Astrocyte of the hippocampus (primary cell): ENCODE results near the gene KCNK10.

ENCODE experiments used
- DNase-seq: peaks from one replicate; pipeline ENCODE4 v3.0.0; 2011; ENCODE audit warnings: low read depth, low spot score

Gene KCNK10

GRCh38 chr14:88185843-88186242 lies 137.2 kb downstream of the KCNK10 start:
- DNase-seq: no peak

GRCh38 chr14:88184956-88185355 lies 138.1 kb downstream of the KCNK10 start:
- DNase-seq: no peak

DNA sequence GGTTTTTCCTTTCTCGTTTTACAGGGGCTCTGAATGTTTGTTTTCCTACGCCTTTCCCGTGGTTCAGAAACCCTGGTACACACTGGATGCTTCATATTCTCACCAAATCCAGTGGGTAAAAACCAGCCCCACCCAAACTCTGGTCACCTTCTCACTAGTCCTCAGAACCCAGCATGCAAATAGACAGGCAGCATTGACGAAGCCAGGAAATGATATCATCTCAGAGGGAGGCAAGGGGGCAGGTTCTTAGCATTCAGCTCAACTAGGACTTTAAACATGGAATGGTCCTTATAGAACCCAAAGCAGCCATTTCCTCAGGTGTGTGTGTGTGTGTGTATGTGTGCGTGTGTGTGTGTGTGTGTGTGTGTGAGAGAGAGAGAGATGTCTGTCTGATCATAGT lies 142.0 kb downstream of the KCNK10 start:
- peak; percentile 5 for DNase-seq

DNA sequence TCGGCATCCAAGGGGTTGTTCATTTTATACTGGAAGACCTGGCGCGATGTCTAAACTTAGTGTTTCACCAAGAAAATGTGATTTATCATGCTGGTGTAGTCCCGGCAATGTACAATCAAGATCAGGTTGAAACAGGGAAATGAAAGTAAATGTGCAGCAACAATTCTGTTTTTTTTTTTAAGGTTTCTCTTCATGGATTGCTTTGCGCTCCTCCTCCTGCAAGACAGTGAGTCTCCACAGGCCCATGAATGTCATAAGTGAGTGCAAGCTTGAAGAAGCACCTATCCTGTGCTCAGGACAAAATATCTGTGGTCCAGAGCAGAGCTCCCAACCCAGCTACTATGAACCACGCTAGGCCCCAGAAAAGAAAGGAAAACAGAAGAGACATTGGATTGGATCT lies 143.4 kb downstream of the KCNK10 start:
- DNase-seq: no peak

GRCh38 chr14:88170333-88170732 lies 152.7 kb downstream of the KCNK10 start:
- no peak for DNase-seq

GRCh38 chr14:88168498-88169165 lies 154.4 kb downstream of the KCNK10 start:
- peak; percentile 17 for DNase-seq

GRCh38 chr14:88168025-88168424 lies 155.0 kb downstream of the KCNK10 start:
- no peak for DNase-seq

- DNase-seq: peak; percentile 17
Observed at GRCh38 chr14:88166616-88167015, 156.5 kb downstream of the KCNK10 start.

DNA sequence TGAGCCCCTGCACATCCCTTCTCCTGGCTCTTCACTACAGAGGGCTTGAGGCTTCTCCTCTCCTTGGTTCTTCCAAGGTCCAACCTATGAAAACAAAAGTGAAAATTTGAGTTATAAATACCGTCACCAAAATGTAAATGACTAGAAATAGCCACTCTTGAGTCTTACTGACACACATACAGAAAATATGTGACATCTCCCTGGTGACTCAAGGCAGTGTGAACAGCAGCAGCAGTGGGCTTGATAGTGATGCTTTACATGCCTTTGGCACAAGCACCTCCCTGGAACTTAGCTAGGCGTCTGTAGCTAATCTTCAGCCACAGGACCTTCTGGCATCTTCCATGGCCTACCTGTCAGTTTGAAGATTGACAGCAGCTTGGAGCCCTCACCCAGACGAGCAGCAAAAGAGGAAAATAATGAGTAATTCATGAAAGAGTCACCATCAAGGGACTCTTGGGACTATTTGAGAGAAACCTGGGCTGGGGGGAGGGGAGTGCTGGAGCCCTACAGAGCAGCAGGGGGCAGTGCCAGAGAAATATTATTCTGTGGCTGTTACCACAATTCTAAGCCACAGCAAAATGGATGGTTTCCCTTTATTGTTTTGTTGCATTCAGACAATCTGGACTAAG lies 158.0 kb downstream of the KCNK10 start:
- no peak for DNase-seq

GRCh38 chr14:88163731-88164255 lies 159.3 kb downstream of the KCNK10 start:
- no peak for DNase-seq

DNA sequence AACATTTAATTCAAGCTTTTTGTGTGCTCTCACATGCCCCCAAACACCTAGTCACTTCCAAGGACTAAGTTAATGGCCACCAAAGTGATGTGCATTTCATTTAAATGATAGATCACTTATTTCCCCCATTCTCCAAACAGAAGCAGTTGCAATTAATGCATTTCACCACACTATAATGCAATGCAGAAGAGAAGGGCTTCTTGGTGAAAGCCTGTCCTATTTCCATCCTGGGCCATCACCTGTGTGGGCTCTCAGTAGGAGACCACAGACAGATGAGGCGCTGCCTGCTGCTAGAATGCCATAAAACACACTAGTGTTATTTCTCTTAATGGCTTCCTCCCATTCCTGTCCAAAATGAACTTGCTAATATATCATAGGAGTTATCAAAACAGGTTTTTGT lies 166.9 kb downstream of the KCNK10 start:
- no peak for DNase-seq

DNA sequence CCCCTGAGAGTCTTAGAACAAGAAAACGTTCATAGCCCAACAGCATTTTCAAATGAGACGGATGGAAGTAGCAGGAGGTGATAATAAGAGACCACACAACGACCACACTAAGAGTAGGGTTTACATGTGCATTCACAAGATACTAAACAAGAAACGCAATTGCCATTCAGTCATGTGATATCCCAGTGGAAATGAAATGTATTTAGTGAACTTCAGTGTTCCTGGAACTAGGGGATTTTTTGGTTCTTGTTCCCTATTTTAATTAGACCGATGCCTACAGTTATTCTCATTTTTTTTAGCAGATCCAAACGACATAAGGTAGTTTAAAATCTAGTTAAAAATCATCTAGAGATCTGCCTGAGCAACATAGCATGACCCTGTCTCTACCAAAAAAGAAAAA lies 168.1 kb downstream of the KCNK10 start:
- DNase-seq: no peak

- DNase-seq: no peak
Observed at GRCh38 chr14:88154321-88154720, 168.7 kb downstream of the KCNK10 start.

DNA sequence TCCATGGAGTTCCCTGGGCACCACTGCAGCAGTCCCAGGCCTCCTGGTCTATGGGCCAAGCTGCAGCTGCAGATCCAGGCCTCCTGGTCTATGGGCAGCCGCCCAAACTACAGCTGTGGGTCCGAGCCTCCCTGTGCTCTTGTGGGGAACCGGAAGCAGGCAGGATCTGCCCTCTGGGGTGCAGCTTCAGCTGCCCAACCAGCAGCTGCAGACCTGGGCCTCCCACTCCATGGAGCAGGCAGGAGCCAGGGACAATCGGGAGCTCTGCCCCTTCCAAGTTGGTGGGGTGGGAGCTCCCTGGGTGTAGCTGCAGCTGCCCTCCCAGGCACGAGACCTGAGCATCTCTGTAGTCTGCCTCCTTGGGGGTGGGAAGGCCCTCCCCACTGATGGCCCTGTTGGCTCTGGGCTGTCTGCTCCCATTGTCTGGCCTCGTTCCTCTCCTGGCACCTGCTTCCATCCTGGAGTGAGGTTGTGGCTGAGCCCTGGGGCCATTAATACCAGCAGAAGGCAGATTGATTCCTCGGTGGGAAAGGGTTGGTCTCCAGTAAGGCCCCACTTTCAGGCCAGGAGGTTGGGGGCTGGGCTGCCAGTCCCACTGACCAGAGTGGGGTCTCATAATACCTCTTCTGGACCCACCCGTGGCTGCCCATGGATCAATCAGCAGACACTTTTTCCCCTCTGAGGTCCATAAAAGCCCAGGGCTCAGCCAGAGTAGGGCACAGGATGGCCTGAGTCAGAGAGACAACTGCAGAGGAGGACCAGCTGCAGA lies 176.0 kb downstream of the KCNK10 start:
- no peak for DNase-seq

GRCh38 chr14:88143810-88144209 lies 179.3 kb downstream of the KCNK10 start:
- DNase-seq: no peak

GRCh38 chr14:88142997-88143396 lies 180.1 kb downstream of the KCNK10 start:
- DNase-seq: no peak

DNA sequence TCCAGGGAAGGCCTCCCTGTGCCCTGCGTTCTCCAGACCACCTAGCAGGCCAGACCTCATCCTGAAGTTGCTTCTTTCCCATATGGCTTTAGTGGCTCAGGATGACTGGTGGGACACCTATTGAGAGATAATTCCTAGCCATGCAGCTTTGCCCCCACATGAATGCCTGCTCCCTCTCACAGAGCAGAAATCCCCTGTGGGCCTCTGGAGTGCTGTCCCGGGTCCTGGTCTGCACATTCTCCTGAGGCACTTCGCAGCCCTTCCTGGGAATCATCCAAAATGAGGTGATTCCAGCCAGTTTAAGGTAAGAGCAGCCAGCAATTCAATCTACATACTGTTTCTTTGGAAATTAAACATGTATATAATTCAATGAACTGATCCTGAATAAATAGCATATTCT lies 182.2 kb downstream of the KCNK10 start:
- DNase-seq: no peak

GRCh38 chr14:88137327-88137726 lies 185.7 kb downstream of the KCNK10 start:
- DNase-seq: no peak
